GM10248 (cell line): ENCODE data around the gene MED25.

ENCODE experiments used
- CTCF ChIA-PET: fragments of 300-600 bp; sonication (Branson Sonifier 250); formaldehyde crosslinking; extraction: SDS; loops from one replicate; lab custom pipeline; 2021; ENCODE audit warnings: antibody characterized with exemption; lab: Yijun Ruan, JAX
- POLR2A ChIA-PET: fragments of 350-650 bp; sonication (Branson Sonifier 250); formaldehyde crosslinking; extraction: SDS; loops from one replicate; lab custom pipeline; 2020; ENCODE audit warnings: antibody characterized with exemption; lab: Yijun Ruan, JAX
- DNase-seq: peaks from one replicate; pipeline ENCODE4 v3.0.0; 2012; ENCODE audit errors: extremely low spot score
- TF ChIP-seq, protein P1 (sequence below): IDR thresholded peaks from 2 replicates; pipeline ENCODE4 v1.5.1; 2012; ENCODE audit warnings: mild to moderate bottlenecking, low read depth; ENCODE audit errors: extremely low read depth, missing control alignments, control extremely low read depth

Gene MED25

DNA sequence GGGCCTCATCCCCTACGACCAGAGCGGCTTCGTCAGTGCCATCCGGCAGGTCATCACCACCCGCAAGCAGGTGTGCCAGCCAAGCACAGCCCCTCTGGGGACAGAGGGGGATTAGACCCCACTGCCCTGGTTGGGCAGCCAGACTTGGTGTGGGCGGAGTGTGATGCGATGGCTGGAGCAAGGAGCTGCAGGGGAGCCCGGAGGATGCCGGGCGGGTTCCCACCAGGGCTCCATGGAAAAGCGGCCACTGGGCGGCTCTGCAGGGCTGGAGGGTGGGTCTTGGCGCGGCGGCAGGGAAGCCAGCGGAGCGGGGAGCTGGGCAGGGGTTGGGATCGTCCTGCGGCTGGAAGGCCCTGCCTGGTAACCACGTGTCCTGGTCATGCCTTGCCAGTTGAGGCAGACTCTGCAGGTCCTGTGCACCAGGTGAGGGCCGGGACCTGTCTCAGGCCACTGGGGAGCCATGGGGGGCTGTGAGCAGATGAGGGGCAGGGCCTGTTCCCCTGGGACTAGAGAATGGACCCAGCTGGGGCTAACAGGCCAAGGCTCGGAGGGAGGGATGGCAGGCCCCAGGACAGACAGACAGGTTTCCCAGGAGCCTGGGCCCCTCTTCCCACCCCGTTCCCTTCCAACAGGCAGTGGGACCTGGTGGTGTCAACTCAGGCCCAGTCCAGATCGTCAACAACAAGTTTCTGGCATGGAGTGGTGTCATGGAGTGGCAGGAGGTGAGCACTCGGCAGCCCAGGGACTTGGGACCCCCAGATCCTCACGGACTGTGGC lies 39.2 kb downstream of the MED25 start:
- ChIA-PET CTCF (interaction anchor here (1.2 kb wide), 1 partner anchor 10 kb away, joined by 4 read pairs; no protein-coding TSS in a partner anchor), POLR2A (no interaction called here)
- no peak for DNase-seq
- TF ChIP-seq, protein P1, sequence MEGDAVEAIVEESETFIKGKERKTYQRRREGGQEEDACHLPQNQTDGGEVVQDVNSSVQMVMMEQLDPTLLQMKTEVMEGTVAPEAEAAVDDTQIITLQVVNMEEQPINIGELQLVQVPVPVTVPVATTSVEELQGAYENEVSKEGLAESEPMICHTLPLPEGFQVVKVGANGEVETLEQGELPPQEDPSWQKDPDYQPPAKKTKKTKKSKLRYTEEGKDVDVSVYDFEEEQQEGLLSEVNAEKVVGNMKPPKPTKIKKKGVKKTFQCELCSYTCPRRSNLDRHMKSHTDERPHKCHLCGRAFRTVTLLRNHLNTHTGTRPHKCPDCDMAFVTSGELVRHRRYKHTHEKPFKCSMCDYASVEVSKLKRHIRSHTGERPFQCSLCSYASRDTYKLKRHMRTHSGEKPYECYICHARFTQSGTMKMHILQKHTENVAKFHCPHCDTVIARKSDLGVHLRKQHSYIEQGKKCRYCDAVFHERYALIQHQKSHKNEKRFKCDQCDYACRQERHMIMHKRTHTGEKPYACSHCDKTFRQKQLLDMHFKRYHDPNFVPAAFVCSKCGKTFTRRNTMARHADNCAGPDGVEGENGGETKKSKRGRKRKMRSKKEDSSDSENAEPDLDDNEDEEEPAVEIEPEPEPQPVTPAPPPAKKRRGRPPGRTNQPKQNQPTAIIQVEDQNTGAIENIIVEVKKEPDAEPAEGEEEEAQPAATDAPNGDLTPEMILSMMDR: no peak

DNA sequence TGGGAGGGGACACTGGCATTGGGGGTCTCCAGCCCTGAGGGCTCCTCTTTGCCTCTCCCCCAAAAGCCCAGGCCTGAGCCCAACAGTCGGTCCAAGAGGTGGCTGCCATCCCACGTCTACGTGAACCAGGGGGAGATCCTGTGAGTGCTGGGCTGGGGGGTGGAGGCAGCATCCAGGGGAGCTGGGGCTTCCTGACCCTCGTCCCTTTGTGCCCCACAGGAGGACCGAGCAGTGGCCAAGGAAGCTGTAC lies 39.7 kb downstream of the MED25 start:
- POLR2A ChIA-PET: no interaction called here
- CTCF ChIA-PET: interaction anchor here (1.2 kb wide), 1 partner anchor 9 kb away, joined by 4 read pairs; no protein-coding TSS in a partner anchor
- no peak for DNase-seq
- TF ChIP-seq, protein P1: no peak

DNA sequence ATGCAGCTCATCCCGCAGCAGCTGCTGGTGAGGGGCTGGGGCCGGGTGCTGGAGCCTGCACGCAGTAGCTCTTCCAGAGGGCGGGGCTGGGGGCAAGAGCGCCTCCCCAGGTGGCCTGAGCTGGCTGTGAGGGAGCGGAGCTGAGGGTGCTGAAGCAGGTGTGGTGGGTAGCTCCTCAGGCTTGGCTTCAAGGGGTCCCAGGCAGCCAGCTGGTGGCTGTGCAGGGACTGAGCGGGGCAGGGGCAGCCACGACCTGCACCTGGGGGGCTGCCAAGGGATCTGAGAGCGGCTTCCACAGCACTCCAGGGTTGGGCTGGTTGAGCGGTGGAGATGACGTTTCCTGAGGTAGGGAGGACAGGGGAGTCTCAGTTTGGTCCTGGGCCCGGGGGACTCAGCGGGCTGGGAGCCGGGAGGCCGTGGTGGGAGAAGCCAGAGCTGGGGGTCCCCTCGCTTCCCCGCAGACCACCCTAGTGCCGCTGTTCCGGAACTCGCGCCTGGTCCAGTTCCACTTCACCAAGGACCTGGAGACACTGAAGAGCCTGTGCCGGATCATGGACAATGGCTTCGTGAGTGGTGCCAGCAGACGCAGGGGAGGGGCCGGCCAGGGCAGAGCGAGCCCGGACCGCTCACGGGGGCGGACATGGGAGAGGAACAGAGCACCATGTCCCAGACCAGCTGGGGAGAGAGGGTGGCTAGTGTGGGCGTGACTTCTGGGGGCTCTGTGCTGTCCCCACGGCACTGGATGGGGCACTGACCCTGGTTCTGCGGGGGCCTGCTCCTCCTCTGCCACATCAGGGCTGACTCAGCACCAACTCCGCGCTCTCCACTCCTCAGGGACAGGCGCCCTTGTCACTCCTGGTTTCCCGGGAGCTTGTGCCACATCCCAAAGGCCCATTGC lies 40.2 kb downstream of the MED25 start:
- no peak for DNase-seq
- POLR2A ChIA-PET: interaction anchor here (1.4 kb wide), 1 partner anchor 11 kb away, joined by 3 read pairs; no protein-coding TSS in a partner anchor
- TF ChIP-seq, protein P1: no peak
- CTCF ChIA-PET: interaction anchor here (1.2 kb wide), 1 partner anchor 9 kb away, joined by 4 read pairs; no protein-coding TSS in a partner anchor

DNA sequence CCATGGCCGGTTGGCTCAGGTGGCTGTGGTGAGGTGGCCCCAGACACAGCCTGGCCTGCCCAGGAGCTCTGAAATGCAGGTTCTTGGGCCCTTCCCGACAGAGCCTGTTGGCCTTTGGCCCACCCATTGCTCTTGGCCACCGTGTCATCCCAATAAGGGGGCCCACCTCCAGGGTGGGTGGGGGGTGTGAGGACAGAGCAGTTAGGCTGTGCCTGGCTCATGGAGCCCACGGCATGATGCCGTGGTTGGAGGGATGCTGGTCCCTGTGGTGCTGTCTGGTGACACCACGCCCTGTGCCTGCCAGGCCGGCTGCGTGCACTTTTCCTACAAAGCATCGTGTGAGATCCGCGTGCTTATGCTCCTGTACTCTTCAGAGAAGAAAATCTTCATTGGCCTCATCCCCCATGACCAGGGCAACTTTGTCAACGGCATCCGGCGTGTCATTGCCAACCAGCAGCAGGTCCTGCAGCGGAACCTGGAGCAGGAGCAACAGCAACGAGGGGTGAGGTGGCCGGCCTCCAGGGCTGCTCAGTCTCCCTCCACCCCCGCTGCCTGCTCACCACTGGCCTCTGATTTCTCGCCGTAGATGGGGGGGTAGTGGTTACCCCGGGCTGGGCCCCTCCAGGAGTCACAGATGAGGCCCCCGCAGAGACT lies 41.7 kb downstream of the MED25 start:
- TF ChIP-seq, protein P1: no peak
- POLR2A ChIA-PET: no interaction called here
- no peak for DNase-seq
- CTCF ChIA-PET: no interaction called here

DNA sequence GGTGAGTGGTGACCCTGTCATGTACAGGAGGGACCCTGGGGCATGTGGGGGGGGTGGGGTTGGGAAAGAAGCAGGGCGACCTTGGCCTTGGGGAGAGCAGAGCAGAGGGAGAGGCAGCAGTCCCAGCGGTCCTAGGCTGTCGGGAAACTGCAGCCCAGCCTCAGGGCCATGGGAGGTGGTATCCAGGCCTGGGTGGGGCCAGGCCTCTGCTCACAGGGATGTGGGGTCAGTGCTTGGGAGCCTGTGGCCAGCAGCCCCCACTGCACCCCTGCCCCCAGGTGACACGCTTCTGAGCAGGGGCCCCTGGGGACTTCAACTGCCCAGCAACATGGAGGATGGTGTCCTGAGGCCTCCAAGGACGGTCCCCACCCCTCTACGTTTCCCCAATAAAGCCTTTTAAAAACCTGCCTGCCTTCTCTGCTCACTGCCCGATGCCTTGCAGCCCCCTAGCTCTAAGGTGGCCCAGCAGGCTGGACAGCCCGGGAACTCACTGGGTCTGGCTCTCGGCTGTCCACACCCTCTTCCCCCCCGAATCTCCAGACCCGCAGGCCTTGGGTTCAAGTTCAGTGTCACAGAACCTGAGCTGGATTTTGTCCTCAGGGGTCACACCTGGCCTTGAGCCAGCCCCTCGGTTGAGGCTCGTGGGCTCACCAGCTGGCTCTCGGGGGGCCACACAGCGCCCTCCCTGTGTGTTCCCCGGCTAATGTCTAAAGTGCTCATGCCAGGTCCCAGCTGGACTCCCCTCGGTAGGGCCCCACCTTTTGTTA lies 42.4 kb downstream of the MED25 start:
- no peak for DNase-seq
- CTCF ChIA-PET: no interaction called here
- POLR2A ChIA-PET: no interaction called here
- TF ChIP-seq, protein P1: no peak
